ENCODE measurements around the gene TJP3.

DNA sequence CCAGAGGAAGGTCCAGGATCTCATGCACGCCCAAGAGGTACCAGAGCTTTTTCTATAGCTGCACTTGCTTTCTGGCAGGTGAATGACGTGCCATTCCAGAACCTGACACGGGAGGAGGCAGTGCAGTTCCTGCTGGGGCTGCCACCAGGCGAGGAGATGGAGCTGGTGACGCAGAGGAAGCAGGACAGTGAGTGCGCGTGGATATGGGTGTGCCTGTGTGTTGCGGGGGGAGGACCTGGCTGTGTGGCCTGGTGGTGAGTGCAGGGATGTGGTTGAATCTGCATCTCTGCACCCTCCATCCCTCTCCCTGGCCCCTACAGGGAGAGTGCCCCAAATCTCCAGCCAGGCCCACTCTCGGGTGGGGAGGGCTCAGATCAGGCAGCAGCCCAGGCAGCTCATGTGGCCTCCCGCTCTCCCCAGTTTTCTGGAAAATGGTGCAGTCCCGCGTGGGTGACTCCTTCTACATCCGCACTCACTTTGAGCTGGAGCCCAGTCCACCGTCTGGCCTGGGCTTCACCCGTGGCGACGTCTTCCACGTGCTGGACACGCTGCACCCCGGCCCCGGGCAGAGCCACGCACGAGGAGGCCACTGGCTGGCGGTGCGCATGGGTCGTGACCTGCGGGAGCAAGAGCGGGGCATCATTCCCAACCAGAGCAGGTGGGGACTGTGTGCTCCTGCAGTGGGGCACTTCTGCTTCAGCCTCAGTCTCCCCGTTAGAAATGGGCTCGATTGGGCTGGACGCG lies 30.5 kb downstream of the TJP3 start:
- no peak for TF ChIP-seq EP300 (IDR thresholded peaks at IDR 0.05)
- TF ChIP-seq, protein P1, sequence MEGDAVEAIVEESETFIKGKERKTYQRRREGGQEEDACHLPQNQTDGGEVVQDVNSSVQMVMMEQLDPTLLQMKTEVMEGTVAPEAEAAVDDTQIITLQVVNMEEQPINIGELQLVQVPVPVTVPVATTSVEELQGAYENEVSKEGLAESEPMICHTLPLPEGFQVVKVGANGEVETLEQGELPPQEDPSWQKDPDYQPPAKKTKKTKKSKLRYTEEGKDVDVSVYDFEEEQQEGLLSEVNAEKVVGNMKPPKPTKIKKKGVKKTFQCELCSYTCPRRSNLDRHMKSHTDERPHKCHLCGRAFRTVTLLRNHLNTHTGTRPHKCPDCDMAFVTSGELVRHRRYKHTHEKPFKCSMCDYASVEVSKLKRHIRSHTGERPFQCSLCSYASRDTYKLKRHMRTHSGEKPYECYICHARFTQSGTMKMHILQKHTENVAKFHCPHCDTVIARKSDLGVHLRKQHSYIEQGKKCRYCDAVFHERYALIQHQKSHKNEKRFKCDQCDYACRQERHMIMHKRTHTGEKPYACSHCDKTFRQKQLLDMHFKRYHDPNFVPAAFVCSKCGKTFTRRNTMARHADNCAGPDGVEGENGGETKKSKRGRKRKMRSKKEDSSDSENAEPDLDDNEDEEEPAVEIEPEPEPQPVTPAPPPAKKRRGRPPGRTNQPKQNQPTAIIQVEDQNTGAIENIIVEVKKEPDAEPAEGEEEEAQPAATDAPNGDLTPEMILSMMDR (IDR thresholded peaks at IDR 0.05), result no peak

Data from esophagus muscularis mucosa (tissue), 3 donors.